SK-N-SH treated with all-trans-retinoic acid at 6 μM for 48 hours (cell line): ENCODE results near the gene USP49.

ENCODE experiments used
- ARNTL ChIP-seq: fragments of 450-650 bp; formaldehyde crosslinking; IDR thresholded peaks from 2 replicates; pipeline ENCODE4 v1.5.0; 2020; ENCODE audit warnings: low read depth, mild to moderate bottlenecking, moderate library complexity, borderline replicate concordance
- BACH2 ChIP-seq: fragments of 250-450 bp; sonication (Bioruptor Pico); IDR thresholded peaks from 2 replicates; pipeline ENCODE4 v1.9.0; 2021; ENCODE audit warnings: mild to moderate bottlenecking, borderline replicate concordance
- ISL1 ChIP-seq: fragments of 250-450 bp; sonication (Bioruptor Pico); IDR thresholded peaks from 2 replicates; pipeline ENCODE4 v2.1.2; 2022; ENCODE audit warnings: mild to moderate bottlenecking, moderate library complexity
- PPARA ChIP-seq: fragments of 250-450 bp; sonication (Bioruptor Pico); IDR thresholded peaks from 2 replicates; pipeline ENCODE4 v1.5.0; 2020; ENCODE audit warnings: mild to moderate bottlenecking, borderline replicate concordance
- RARB ChIP-seq: fragments of 250-450 bp; sonication (Bioruptor Pico); IDR thresholded peaks from 2 replicates; pipeline ENCODE4 v1.8.0; 2021; ENCODE audit warnings: mild to moderate bottlenecking, moderate library complexity
- TF ChIP-seq, protein P1 (sequence below): fragments of 250-450 bp; sonication (Bioruptor Pico); IDR thresholded peaks from 2 replicates; pipeline ENCODE4 v1.8.0; 2020; ENCODE audit warnings: mild to moderate bottlenecking, moderate library complexity, borderline replicate concordance

DNA sequence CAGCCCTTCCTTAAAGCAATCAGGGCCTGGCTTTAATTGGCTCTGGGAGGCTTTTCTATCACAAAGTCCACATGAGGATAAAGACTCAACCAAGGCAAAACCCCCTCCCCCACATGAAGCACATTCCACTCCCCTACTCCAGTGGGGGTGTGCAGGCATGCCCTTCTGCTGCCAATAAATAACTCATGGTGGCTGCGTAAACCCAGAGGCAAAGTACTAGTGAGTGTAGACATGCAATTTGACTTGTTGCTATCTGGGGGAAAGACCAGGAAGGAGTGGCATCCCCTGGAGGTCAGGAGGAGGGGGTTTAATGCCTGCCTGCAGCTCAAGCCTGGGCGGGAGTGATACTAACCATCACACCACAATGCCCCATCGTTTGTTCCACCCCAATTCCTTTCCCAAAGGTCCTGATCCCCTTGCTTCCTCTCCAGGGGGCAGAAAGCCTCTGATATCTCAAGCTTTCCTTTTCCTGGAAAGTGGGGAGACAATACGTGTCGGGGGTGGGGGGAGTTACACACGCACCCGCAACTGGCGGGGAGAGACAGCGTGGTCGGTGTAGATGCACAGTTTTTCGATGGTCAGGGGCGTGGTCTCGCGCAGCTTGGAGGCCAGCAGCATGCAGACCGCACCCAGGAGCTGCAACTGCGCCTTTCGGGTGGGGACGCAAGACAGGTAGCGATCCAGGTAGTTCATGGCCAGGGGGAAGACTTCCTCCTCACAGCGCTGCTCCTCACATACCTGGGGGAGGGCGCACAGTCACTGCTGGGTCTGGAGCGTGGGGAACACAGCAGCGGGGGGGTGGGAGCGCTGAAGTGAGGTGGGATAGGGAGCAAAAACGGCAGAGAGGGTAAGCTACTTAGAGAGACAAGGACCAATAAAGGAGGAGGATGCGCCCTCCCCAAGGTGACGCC is 44.9 kb upstream of the USP49 start:
- no peak for TF ChIP-seq ISL1 (CRISPR knock-in tag)
- TF ChIP-seq RARB (CRISPR knock-in tag), result no peak
- TF ChIP-seq, protein P1, sequence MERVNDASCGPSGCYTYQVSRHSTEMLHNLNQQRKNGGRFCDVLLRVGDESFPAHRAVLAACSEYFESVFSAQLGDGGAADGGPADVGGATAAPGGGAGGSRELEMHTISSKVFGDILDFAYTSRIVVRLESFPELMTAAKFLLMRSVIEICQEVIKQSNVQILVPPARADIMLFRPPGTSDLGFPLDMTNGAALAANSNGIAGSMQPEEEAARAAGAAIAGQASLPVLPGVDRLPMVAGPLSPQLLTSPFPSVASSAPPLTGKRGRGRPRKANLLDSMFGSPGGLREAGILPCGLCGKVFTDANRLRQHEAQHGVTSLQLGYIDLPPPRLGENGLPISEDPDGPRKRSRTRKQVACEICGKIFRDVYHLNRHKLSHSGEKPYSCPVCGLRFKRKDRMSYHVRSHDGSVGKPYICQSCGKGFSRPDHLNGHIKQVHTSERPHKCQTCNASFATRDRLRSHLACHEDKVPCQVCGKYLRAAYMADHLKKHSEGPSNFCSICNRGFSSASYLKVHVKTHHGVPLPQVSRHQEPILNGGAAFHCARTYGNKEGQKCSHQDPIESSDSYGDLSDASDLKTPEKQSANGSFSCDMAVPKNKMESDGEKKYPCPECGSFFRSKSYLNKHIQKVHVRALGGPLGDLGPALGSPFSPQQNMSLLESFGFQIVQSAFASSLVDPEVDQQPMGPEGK (CRISPR knock-in tag), result no peak
- TF ChIP-seq ARNTL (CRISPR knock-in tag), result no peak
- TF ChIP-seq PPARA (CRISPR knock-in tag), result no peak
- TF ChIP-seq BACH2, result no peak
